Fibroblast of pulmonary artery (primary cell): ENCODE measurements around the gene CEP85.

Experiments
- DNase-seq: peaks from one replicate; pipeline ENCODE4 v3.0.0-alpha.2; 2010; ENCODE audit warnings: low read depth
- H3K4me3 ChIP-seq: replicated peaks from 2 replicates; pipeline ENCODE4 v1.5.1; 2011; ENCODE audit warnings: low read depth, mild to moderate bottlenecking, control low read depth, low read length, moderate library complexity
- TF ChIP-seq, protein P1 (sequence below): IDR thresholded peaks from 2 replicates; pipeline ENCODE4 v1.5.1; 2011; ENCODE audit warnings: mild to moderate bottlenecking, control low read depth, low read length, inconsistent platforms; ENCODE audit errors: missing control alignments

The CEP85 gene

DNA sequence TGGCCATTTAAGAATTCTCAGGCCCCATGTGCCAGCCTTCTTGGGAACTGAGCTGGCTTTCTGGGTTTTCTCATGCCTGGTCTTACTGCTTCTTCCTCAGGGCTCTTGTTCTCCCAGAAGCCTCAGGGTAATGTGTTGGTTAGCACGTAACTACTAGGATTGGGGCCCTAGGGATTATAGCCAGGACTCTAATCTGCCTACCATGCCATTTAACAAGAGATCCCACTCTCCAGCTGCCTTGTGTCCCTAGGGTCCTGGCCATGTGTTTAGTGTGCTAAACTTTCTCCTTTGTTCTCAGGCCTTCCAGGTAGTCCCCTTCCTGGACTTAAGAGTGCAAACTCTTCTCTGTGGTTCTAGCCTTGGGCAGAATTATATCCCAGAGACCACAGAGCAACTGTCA is 43.7 kb downstream of the CEP85 start:
- no peak for DNase-seq
- H3K4me3 ChIP-seq = no peak overlapping the region
- TF ChIP-seq, protein P1, sequence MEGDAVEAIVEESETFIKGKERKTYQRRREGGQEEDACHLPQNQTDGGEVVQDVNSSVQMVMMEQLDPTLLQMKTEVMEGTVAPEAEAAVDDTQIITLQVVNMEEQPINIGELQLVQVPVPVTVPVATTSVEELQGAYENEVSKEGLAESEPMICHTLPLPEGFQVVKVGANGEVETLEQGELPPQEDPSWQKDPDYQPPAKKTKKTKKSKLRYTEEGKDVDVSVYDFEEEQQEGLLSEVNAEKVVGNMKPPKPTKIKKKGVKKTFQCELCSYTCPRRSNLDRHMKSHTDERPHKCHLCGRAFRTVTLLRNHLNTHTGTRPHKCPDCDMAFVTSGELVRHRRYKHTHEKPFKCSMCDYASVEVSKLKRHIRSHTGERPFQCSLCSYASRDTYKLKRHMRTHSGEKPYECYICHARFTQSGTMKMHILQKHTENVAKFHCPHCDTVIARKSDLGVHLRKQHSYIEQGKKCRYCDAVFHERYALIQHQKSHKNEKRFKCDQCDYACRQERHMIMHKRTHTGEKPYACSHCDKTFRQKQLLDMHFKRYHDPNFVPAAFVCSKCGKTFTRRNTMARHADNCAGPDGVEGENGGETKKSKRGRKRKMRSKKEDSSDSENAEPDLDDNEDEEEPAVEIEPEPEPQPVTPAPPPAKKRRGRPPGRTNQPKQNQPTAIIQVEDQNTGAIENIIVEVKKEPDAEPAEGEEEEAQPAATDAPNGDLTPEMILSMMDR = no peak

GRCh38 chr1:26278303-26278702 is 44.3 kb downstream of the CEP85 start:
- H3K4me3 ChIP-seq = no peak overlapping the region

DNA sequence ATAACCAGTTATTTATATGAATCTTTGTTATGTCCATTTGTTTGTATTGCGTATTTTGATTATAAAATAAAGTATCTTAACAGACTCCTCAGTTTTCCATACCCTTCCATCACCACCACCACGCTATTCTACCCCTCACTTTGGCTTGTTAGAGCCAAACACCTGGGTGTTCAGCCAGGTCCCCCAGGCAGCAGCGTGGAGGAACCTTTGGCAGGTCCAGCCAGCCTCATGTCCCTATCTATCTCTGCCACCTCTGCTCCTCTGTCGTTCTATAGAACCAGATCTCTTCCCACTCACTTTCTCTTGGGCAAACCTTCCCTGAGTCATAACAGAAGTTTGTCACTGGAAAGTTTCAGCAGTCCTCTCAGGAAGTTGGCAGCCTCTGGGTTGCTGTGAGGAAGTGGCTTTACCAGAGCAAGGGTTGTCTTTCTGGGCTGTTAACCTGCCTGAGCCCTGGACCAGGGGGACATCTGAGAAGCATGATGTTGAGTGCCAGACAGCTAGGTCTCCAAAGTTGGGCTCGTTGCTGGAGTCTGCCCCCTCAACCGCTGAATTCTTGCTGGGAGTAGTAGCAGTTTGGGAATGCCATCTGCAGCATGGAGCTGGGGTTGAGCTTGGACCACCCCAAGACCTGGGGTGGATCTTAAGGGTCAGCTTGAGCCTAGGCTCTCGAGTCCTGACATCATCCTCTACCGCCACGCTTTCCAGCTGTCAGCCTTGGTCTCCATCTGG is 44.9 kb downstream of the CEP85 start:
- peak; percentile 40 for DNase-seq
- TF ChIP-seq, protein P1 = no peak
- peak overlapping the region; percentile 81 for H3K4me3 ChIP-seq

More at GRCh38 chr1:26278303-26278702, 44.3 kb downstream of the CEP85 start:
- TF ChIP-seq, protein P1 = no peak
- DNase-seq = peak; percentile 53

DNA sequence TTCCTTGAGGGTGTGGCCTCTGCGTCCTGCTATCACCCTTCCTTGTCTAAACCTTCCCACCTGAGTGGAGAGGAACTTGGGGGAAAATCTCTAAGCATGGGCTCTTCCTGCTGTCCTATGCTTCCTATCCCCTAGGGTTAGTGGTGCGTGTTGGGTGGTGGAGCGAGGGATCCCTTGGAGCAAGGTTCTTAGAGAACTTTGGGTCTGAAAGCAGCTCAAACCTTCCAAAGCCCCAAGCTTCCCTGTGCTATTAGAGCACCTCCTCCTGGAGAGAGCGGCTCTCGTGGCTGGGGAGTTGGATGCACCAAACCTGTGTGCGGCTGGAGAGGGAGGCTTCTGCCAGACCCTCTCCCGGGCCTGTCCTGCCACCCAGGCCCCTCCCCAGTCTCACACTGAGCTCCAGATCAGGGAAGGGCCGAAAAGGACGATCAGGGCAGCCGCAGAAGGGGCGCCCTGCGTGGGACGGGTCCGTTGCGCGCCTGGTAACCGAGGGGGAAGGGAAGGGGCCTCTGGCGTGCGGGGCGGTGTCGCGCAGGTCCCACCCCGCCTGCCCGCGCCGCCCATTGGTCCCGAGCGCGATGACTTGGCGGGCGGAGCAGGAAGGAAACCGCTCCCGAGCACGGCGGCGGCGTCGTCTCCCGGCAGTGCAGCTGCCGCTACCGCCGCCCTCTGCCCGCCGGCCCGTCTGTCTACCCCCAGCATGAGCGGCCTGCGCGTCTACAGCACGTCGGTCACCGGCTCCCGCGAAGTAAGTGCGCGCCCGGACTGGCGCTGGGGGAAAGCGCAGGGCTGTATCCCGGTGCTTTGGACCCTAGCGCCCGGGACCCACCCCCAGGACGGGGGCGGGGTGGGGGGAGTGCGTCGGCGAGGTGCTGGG is 45.7 kb downstream of the CEP85 start, which contains the start of gene SH3BGRL3:
Gene SH3BGRL3, plus strand, starts transcription at position 631 of the 877 bp plus-strand sequence. Its CDS starts 70 bp downstream, at position 701.
- TF ChIP-seq, protein P1 = peak; percentile 63
- peak; percentile 78 for DNase-seq
- H3K4me3 ChIP-seq = peak within 1 kb of the TSS; percentile 81

DNA sequence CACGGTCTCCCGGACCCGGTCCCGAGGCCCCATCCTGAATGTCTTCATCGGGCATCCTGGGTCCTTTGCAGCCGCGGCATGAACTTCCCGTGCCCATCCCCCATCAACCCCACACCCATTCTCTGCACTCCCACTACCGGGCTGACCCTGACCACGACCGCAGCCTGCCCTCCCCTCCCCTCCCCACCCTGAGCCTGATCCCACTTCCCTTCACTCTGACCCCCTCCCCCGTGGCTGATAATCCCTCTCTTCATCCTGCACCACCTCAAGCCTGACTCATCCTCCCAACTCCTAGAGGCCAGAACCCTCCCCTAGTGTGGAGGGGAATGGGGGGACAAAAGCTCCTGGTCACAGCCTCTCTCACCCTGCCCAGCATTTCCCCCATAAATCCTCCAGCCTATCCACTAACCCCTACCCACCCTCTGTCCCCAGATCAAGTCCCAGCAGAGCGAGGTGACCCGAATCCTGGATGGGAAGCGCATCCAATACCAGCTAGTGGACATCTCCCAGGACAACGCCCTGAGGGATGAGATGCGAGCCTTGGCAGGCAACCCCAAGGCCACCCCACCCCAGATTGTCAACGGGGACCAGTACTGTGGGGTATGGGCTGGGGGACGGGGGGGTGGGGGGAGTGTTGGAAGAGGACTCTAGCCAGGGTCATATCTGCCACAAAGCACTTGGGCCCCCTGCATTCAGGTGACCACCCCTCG is 46.5 kb downstream of the CEP85 start:
- H3K4me3 ChIP-seq = peak overlapping the region; percentile 81
- TF ChIP-seq, protein P1 = no peak
- no peak for DNase-seq

- TF ChIP-seq, protein P1 = no peak
- DNase-seq = peak; percentile 28
- peak overlapping the region; percentile 81 for H3K4me3 ChIP-seq
Measured at GRCh38 chr1:26281091-26281958, 47.3 kb downstream of the CEP85 start.
